HepG2 (cell line): ENCODE data around the gene PAPSS1. TPM values are rescaled to one million over a fixed set of nuclear protein-coding genes. Genes with fewer than 3 reads are reported as not detected.

ENCODE experiments used
- ARID5B ChIP-seq: IDR thresholded peaks from 2 replicates; pipeline ENCODE4 v1.4.0; 2020; ENCODE audit warnings: mild to moderate bottlenecking, missing genetic modification reagents
- BCL6 ChIP-seq: IDR thresholded peaks from 2 replicates; pipeline ENCODE4 v1.6.1; 2016; ENCODE audit warnings: missing genetic modification reagents, missing compliant biosample characterization
- ESRRA ChIP-seq: sonication (generic); formaldehyde crosslinking; IDR thresholded peaks from 2 replicates; pipeline ENCODE4 v1.5.1; 2020; ENCODE audit warnings: mild to moderate bottlenecking, low read depth, missing genetic modification reagents
- ISL2 ChIP-seq: sonication (generic); formaldehyde crosslinking; IDR thresholded peaks from 2 replicates; pipeline ENCODE4 v1.5.0; 2020; ENCODE audit warnings: missing genetic modification reagents
- KMT2B ChIP-seq: IDR thresholded peaks from 2 replicates; pipeline ENCODE4 v1.6.1; 2016; ENCODE audit warnings: missing genetic modification reagents, missing compliant biosample characterization
- MEF2D ChIP-seq: sonication (generic); formaldehyde crosslinking; IDR thresholded peaks from 2 replicates; pipeline ENCODE4 v1.5.1; 2020; ENCODE audit warnings: mild to moderate bottlenecking, missing genetic modification reagents
- NFIC ChIP-seq: IDR thresholded peaks from 2 replicates; pipeline ENCODE4 v1.6.1; 2012; ENCODE audit warnings: mild to moderate bottlenecking, low read length, inconsistent platforms
- PAXIP1 ChIP-seq: sonication (generic); formaldehyde crosslinking; conservative IDR thresholded peaks from 2 replicates; pipeline ENCODE4 v1.4.0; 2020; ENCODE audit warnings: mild to moderate bottlenecking, missing genetic modification reagents, moderate library complexity
- RBFOX2 ChIP-seq: fragments of 200-400 bp; formaldehyde crosslinking; IDR thresholded peaks from 2 replicates; pipeline ENCODE4 v1.6.1; 2017; ENCODE audit warnings: low read depth, mild to moderate bottlenecking, low read length
- SMAD1 ChIP-seq: sonication (generic); formaldehyde crosslinking; IDR thresholded peaks from 2 replicates; pipeline ENCODE4 v1.4.0; 2020; ENCODE audit warnings: missing genetic modification reagents, low read depth, mild to moderate bottlenecking, borderline replicate concordance
- SOX6 ChIP-seq, 2 experiments: fragments of 450-650 bp in 1 of 2; sonication (generic) in 1 of 2; formaldehyde crosslinking in 1 of 2; IDR thresholded peaks; 2 replicates each; pipeline versions ENCODE4 v1.4.0 to v1.6.1; 2017 to 2020; ENCODE audit warnings: antibody characterized with exemption in 1 of 2, mild to moderate bottlenecking in 1 of 2, missing genetic modification reagents in 1 of 2
- TRAFD1 ChIP-seq: sonication (generic); formaldehyde crosslinking; IDR thresholded peaks from 2 replicates; pipeline ENCODE4 v1.5.1; 2020; ENCODE audit warnings: missing genetic modification reagents, mild to moderate bottlenecking, borderline replicate concordance
- ZBTB26 ChIP-seq: IDR thresholded peaks from 2 replicates; pipeline ENCODE4 v1.6.1; 2016; ENCODE audit warnings: missing compliant biosample characterization, missing genetic modification reagents, borderline replicate concordance
- ZBTB8A ChIP-seq: sonication (generic); formaldehyde crosslinking; IDR thresholded peaks from 2 replicates; pipeline ENCODE4 v1.4.0; 2020; ENCODE audit warnings: mild to moderate bottlenecking, low read depth, missing genetic modification reagents, borderline replicate concordance
- ZMYM4 ChIP-seq: sonication (generic); formaldehyde crosslinking; IDR thresholded peaks from 2 replicates; pipeline ENCODE4 v1.8.1; 2023; ENCODE audit warnings: mild to moderate bottlenecking, missing genetic modification reagents
- ZNF597 ChIP-seq: sonication (generic); formaldehyde crosslinking; IDR thresholded peaks from 2 replicates; pipeline ENCODE4 v1.5.0; 2020; ENCODE audit warnings: missing genetic modification reagents
- ZNF713 ChIP-seq: sonication (generic); formaldehyde crosslinking; IDR thresholded peaks from 2 replicates; pipeline ENCODE4 v1.4.0; 2020; ENCODE audit warnings: mild to moderate bottlenecking, missing genetic modification reagents
- polyA plus RNA-seq, 8 experiments: library from polyadenylated mRNA; depleted of rRNA in 3 of 8; stranded (reverse) in 7 of 8; unstranded in 1 of 8; fragments of >200 nt; fragmentation: Illumina TruSeq in 4 of 8; extraction: Trizol in 4 of 8; gene quantifications; 2 replicates each; pipeline versions ENCODE4 v1.2.1 to v1.2.3, GENCODE V29; 2011 to 2016; ENCODE audit warnings: low read depth in 4 of 8, missing spikeins in 1 of 8, mixed read lengths in 1 of 8; ENCODE audit not compliant: insufficient read depth in 1 of 8
- total RNA-seq, 5 experiments: library from RNA; depleted of rRNA; stranded (reverse); fragments of >200 nt; fragmentation: Illumina TruSeq; extraction: Trizol; gene quantifications; 2 replicates each; pipeline ENCODE4 v1.2.3, GENCODE V29; 2016; ENCODE audit warnings: low read depth in 1 of 5

Gene PAPSS1
- total and polyA plus RNA-seq, 2 of the 13 experiments (the other 11 are each of a cell fraction or from before 2014, with no cell fraction given) = 105 to 126 TPM

- TF ChIP-seq ARID5B (CRISPR knock-in tag) (peak; percentile 36; the same call in 1 of the 2 replicates), MEF2D (no peak), PAXIP1 (peak; percentile 44; the same call in 1 of the 2 replicates), ZNF713 (CRISPR knock-in tag) (no peak), ISL2 (CRISPR knock-in tag) (peak; percentile 14; the same call in 1 of the 2 replicates), SMAD1 (CRISPR knock-in tag) (no peak), ESRRA (CRISPR knock-in tag) (no peak), ZBTB8A (CRISPR knock-in tag) (no peak), NFIC (peak; percentile 43; the same call in 1 of the 2 replicates), RBFOX2 (no peak), ZNF597 (CRISPR knock-in tag) (no peak), KMT2B (CRISPR knock-in tag) (no peak), BCL6 (CRISPR knock-in tag) (0 out of 2 replicates have a peak, but pooled peaks have one; percentile 28), TRAFD1 (CRISPR knock-in tag) (no peak), ZMYM4 (CRISPR knock-in tag) (no peak), ZBTB26 (CRISPR knock-in tag) (no peak), SOX6 (IDR thresholded peaks at IDR 0.05) (no peak), SOX6 (CRISPR knock-in tag; IDR thresholded peaks at IDR 0.05) (peak; percentile 41; the same call in 1 of the 2 replicates)
Measured at GRCh38 chr4:107751670-107752069, 31.6 kb upstream of the PAPSS1 start (continued).
